ENCODE measurements around the gene NPLOC4.
"Not testable (repeated sequence)": the region's sequence is repeated elsewhere in the genome, so short reads cannot be mapped to it uniquely, and the experiment has no call there.

The NPLOC4 gene

GRCh38 chr17:81621494-81622130 is 15.3 kb downstream of the NPLOC4 start:
- no peak for DNase-seq

DNA sequence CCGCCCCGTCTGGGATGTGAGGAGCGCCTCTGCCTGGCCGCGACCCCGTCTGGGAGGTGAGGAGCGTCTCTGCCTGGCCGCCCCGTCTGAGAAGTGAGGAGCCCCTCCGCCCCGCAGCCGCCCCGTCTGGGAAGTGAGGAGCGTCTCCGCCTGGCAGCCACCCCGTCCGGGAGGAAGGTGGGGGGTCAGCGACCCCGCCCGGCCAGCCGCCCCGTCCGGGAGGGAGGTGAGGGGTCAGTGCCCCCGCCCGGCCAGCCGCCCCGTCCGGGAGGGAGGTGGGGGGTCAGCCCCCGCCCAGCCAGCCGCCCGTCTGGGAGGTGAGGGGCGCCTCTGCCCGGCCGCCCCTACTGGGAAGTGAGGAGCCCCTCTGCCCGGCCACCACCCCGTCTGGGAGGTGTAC is 18.6 kb downstream of the NPLOC4 start:
- DNase-seq = not testable (repeated sequence)

- DNase-seq = no peak
Measured at GRCh38 chr17:81616877-81617276, 20.0 kb downstream of the NPLOC4 start.

- no peak for DNase-seq
Measured at GRCh38 chr17:81615401-81615930, 21.4 kb downstream of the NPLOC4 start.

DNA sequence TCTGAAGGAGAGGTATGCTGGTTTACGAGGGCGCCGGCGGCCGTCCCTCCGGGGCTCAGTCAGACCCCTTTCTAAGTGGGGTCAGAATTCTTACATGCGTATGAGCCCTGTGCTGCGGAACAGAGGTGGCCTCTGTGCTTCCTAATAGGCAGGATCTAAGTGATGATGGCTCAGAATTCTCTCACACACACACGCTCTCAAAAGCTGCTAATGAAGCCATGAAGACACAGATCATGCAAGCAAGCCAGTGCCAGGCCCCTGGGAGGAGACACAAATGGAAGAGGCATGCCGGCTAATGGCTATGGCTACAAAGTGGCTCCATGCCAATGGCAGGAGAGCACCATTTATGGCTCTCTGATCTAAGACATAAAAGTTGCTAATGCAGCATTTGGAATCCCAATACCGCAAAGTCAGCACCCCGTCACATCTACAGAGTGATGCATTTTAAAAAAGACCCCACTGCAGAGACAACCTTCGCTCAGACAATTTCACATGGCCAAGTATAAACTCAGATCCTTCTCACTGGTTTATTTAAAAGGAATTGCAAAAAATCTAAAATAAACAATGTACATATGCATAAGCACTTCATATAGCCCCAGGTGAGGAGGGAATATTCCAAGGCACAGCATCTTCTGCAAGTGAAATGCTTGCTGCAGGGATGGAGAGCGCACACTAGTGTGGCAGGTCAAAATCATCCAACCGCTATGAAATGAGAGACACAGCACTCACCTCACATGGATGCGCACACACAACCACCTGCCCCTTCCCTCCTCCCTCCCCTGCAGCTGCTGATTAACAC is 24.5 kb downstream of the NPLOC4 start:
- DNase-seq = no peak

- DNase-seq = no peak
Measured at GRCh38 chr17:81609541-81610311, 27.2 kb downstream of the NPLOC4 start.

DNA sequence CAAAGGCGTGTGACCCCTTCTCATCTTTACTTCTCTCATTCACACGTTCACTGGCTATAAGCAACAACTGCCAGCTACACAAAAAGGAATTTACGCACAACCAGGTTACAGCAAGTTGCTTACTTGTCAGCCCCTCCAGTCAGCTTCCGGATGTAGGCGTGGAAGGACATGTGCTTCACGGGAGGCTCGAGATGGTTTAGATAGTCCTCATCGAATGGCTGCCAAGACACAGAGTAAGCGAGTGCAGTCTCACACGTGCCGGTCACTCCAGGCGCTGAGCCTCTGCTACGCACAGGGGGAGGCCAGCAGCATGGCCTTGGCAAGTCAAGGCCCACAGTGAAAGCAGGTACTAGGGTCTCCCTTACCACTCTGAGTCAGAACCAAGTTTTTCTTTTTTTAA is 28.3 kb downstream of the NPLOC4 start:
- no peak for DNase-seq

DNA sequence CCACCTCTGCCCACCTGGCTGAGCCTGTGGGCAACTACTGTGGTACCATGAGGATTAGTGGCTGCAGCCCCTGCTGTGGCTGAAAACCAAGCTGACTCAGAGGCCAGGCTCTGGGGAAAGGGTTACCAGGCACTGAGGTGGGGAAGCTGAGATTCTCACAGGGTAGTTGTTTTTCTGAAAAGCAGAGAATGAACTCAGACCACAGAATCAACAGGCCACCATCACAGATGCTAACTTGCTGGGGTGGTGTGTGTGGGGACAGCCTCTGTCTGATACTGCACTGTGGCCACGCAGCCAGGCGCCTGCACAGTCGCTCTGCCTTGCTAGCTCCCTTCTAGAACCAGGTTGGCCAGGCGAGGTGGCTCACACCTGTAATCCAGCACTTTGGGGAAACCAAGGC is 28.8 kb downstream of the NPLOC4 start:
- no peak for DNase-seq

DNA sequence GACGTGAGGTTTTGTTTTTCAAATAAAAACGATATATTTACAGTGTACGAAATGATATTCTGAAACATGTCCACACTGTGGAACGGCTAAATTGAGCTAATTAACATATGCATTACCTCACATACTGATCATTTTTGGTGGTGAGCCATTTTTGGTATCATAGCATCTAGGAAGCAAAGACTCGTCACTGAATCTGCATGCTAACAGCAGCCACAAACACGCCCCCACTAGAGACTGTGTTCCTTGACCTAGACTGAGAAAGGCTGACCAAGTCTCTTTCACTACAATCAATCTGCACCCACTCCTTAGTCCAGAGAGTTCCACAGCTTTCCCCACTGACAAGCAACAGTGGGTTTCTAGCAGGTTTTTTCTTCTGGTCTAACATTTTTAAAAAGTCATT is 29.5 kb downstream of the NPLOC4 start:
- DNase-seq = no peak

DNA sequence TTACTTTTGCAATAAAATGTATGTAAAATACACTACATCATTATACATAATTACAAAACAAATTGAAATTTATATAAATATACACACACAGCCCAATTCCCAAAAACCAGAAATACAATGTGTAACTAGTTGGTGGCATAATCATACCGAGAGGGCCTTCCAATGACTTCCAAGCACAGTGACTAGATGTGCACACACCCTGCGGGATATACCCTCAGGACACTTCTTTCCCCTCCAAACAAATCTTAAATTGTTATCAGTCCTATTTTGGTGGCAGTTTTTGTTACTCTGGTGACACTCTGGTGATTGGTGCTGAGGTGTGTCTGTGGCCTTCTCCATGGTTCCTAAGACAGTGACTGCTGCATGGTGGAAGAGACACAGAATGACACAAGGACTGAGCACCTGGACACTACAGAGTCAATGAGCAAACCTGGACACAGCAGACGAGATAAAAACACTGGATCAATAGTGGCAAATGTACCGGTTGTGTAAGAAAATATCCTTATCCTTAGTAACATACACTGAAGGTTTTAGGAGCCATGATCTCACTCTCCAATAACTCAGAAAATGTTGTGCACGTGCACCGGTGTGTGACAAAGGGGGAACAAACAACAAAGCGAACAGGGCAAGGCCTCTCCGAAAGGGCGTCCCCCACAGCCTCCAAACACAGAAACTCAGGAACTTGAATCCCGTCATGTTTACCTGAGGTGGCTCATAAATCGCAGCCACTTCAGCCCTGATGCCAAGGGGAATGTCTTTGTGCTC is 32.9 kb downstream of the NPLOC4 start:
- no peak for DNase-seq

- no peak for DNase-seq
Measured at GRCh38 chr17:81601525-81602120, 35.3 kb downstream of the NPLOC4 start.

DNA sequence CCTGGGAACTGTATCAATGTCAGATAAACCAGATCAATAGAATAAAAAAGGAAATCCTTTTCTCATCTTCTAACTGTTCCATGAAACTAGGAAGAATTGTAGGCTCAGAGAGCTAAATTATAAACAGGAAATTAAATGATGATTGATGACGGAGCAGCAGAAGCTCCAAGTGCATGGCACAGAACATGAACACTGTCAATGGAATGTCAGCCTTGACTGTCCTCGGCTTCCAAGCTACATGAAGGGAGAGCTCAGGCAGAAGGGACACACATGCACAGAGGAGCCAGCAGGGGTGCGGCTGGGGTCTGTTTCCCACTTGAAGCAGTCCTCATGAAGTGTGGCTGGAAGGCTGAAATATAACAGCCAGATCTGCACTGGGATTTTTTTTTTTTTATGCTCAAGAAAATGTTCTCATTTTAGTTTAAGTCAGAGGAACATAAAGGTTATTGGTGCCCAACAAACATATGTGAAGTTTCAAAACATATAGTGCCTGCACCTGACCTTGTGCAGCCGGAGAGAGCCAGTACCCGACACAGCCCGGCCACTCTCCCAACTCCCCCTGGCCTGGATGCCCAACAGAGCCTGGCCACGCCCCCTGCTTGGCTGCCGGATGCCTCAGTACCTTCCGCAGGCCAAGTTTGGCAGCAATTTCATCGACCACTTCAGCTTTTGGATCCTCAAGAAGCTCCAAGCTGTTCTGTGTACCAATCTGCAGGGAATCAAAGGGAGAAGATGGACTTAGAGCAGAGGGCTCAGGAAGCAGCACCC is 37.0 kb downstream of the NPLOC4 start:
- DNase-seq = no peak

DNA sequence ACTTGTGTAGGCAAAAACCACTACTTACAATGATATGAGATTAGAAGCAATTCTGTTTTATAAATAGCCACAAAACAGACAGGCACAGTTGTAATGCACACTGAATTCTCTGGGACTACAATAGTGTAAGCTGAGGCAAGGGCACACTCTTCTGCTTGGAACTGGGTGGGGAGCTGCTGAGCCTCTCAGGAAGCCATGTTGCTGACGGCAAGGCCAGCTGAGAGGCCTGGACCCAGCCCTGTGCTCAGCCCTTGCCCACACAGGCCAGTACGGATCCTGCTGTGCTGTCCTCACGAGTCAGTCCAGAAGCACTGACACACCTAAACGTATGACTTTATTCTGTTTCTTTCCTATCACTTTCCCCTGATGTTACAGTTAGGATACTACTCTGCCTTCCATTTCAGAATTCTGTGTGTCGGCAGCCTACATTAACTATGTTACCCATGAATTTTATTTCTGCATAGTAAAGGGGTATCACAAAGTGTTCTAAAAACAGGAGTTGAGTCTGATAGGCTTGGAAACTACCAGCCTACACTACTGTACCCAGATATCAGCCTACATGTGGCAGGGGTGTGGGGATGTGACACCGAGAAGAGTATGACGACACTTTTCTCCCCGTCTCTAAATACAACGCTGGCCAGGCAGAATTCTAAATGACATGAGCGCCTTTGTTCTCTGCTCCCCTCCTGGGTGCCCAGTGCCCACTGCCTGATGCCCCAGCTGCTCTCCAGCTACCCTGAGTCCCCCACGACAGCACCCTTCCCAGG is 43.6 kb downstream of the NPLOC4 start:
- no peak for DNase-seq

- DNase-seq = no peak
Measured at GRCh38 chr17:81591971-81592370, 44.9 kb downstream of the NPLOC4 start.

DNA sequence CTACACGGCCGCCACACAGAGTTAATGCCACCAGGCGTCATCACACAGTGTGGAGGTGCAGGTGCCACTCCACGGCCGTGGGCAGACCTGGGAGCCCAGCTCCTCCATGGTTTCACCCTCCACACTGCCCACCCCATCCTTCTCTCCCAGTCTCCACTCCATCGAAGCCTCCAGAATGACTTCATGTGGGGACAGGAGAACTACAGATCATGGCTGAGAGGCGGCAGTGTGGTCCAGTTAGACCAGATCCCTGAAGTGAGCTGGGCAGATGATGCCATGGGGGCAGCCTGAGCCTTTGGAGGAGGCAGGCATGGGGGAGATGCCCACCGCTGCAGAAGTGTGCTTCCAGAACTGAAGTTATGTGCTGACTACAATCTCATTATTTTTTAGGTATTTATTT is 46.8 kb downstream of the NPLOC4 start:
- no peak for DNase-seq

- DNase-seq = no peak
Measured at GRCh38 chr17:81589612-81590011, 47.3 kb downstream of the NPLOC4 start.

GRCh38 chr17:81586096-81586495 is 50.8 kb downstream of the NPLOC4 start:
- no peak for DNase-seq

- DNase-seq = not testable (repeated sequence)
Measured at GRCh38 chr17:81584771-81585170, 52.1 kb downstream of the NPLOC4 start.

DNA sequence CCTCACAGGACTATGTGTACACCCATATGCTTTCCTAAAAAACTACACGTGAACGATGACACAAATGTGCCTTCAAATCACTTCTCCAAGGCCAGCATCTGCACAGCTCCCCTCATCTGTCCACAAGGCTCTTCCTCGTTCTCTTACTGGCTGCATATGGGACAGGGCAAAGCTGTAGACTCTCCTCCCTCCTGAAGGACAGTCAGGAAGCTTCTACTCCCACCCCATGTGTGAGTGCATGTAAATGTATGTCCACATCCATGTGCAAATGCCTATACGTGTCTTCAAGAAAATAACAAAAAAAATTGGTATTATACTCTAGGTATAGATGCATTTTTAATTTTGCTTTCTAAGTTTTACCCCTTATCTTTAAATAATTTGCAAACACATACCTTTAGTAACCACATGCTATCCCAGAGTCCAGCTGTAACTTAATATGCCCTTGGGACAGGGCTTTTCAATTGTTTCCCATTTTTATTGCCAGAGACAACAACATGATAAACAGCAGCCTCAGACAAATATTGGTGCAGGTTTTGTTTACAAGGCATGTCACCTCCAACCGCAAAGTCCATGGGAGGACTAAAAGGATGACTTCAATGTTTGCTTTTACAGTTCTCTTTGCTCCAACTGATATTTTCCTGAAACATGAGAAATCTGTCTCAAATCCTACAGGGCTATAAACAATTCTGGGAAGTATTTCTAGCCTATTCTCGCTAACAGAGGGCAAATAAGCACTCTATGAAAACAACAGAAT is 53.1 kb downstream of the NPLOC4 start:
- DNase-seq = no peak

DNA sequence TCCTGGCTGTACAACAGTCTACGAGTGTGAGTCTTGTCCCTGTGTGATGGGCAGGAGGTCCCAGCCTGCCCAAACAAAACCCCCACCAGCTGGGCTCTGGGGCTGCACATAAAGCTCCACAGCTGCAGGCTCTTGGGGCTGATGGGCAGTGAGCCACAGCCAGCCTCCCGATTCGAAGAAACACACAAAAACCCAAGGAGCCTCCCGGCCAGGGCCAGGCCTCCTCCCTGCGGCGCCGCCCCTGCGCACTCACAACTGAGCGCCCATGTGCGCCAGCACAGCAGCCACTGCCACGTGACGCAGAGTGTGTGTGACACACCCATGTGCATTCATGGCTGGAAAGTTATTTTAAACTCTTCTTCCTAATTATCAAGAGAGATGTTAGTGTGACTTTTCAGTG is 54.2 kb downstream of the NPLOC4 start:
- DNase-seq = no peak
